Stimulated activated CD4-positive, alpha-beta T cell treated with anti-CD3 and anti-CD28 coated beads, Interleukin-12 subunit alpha, Interleukin-12 subunit beta, amount 100 ng/mL, for 4 hours (primary cell): ENCODE data around the gene CNPY3.
"Not testable (repeated sequence)": the region's sequence is repeated elsewhere in the genome, so short reads cannot be mapped to it uniquely, and the experiment has no call there.

Source experiments
- DNase-seq: peaks from one replicate; pipeline ENCODE4 v3.0.0-alpha.2; 2020

CNPY3 gene

DNA sequence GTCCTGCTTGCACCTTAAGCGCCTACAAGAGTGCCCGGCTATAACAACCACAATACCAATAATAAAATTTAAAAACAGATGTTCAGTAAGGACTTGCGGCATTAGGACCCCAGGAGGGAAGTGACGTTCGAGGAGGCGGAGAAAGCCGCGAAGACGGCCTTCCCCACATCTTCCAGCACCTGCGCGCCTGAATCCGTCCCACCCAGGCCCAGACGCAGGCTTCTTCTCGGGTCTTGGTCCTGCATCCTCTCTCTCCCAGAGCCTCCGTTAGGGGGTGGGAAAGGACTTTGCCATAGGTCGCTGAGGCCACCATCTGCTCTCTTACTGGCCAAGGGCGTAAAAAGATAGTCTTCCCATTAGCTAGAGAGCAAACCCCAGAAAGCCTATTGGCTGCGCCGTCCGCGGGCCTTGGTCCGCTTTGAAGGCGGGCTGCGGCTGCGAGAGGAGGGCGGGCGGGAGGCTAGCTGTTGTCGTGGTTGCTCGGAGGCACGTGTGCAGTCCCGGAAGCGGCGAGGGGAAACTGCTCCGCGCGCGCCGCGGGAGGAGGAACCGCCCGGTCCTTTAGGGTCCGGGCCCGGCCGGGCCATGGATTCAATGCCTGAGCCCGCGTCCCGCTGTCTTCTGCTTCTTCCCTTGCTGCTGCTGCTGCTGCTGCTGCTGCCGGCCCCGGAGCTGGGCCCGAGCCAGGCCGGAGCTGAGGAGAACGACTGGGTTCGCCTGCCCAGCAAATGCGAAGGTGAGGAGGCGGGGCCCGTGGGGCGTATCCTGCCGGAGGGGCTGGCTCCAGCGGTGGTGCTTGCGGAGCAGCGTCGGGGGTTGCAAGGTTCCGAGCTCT, at the start of gene CNPY3:
Gene CNPY3 (plus strand): TSS at position 495 of the 835 bp plus-strand sequence. CDS start 91 bp downstream, at position 586.
- peak; percentile 86 for DNase-seq

GRCh38 chr6:42880240-42880817, 49.0 kb upstream of the CNPY3 start:
- not testable (repeated sequence) for DNase-seq

GRCh38 chr6:42880871-42881270, 48.4 kb upstream of the CNPY3 start:
- not testable (repeated sequence) for DNase-seq

GRCh38 chr6:42885702-42886101, 43.6 kb upstream of the CNPY3 start:
- no peak for DNase-seq

- not testable (repeated sequence) for DNase-seq
Observed at GRCh38 chr6:42888201-42888600, 41.1 kb upstream of the CNPY3 start.

DNA sequence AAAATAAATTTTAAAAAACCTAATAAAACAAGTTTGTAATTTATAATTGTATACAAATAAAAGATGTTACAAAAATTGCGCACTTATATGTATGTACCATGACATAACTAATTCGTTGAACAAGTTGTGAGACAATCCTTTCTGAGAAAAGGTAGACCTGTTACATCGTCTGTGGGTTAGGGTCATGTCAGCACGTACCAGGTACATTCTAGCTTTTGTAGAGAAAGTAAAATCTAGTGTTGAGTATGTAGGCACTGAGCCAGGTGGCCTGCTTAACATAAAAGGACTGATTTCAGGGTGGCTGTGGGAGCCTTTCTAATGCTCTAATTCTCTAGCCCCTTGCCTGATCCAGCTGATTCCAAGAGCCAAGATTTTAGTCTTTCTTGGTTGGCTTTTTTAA, 39.5 kb upstream of the CNPY3 start:
- no peak for DNase-seq

DNA sequence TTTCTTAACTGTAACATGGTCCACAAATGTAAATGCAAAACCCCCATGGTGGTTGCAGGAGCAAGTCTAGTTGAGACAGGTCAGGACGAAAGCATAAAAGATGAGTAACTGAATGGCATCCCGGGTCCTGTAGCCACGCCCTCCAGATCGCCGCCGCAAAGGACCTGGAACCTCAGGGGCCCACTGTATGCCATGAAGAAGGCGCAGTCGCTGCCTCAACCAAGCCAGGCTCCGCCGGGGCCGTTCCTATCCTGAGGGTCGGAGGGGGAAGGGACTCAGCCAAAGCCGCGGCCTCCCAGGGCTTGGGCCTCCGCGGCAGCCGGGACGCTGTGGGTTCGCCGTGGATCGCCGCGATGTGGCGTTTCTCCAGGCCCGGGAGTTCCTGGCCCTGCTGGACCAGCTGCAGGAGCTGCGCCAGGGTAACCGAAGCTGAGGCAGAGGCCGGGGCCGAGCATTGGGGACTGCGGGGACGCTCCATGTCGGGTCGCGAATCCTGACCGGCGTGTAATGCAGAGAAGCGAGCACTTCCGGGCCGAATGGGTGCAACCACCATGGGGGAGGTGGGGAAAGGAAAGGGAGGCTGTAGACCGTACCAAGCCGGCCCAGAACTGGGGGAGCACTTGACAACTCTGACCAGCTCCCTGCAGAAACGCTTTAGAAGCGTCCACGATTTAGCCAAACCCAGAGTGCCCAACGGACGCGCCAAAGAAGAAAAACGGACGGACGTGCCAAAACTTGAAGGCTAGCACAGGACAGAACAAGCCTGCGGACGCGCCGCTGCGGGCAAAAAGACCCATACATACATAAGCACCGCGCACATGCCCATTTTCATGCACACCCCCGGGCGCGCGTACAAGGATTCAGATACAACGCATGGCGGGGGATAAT, 38.7 kb upstream of the CNPY3 start:
- peak; percentile 84 for DNase-seq

- no peak for DNase-seq
Observed at GRCh38 chr6:42891199-42891722, 38.0 kb upstream of the CNPY3 start.

DNA sequence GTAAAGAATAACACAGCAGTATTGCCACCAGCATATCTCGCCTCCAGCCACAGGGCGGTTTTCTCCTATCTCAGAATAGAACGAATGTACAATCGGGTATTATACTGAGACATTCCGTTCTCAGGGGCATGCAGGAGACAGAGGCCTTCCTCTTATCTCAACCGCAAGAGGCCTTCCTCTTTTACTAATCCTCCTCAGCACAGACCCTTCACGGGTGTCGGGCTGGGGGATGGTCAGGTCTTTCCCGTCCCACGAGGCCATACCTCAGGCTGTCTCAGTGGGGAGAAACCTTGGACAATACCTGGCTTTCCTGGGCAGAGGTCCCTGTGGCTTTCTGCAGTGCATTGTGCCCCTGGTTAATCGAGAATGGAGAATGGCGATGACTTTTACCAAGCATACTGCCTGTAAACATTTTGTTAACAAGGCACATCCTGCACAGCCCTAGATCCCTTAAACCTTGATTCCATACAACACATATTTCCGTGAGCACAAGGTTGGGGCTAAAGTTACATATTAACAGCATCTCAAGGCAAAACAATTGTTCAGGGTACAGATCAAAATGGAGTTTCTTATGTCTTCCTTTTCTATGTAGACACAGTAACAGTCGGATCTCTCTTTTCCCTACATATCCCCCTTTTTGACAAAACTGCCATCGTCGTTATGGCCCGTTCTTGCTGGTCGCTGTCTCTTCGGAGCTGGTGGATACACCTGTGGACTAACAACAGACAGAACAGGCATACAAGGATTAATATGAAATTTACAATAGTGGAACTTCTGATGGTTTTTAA, 35.0 kb upstream of the CNPY3 start:
- not testable (repeated sequence) for DNase-seq

DNA sequence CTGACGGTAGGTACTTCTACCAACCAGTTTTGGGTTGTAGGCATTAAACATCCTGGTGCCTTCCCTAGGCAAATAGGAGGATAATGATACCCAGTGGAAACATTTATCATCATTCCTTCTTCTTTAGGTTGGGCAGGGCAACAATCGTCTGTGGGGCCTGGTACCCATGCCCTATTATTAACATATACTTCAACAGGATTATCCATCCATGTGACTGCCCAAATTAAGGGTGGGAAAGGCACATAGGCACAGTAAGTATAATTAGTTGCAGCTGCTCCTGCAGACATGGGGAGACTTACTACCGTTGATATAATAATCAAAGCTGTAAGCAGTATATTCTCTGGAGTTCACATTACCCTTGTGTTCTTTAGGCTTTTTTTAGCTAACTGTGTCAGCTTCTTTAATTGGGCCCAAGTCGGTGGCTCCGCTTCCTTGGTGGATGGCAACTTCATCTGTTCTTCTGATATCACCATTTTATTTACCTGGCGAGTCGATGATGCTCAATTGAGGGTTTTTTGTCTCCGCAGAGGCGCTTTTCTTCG, 33.0 kb upstream of the CNPY3 start:
- no peak for DNase-seq

DNA sequence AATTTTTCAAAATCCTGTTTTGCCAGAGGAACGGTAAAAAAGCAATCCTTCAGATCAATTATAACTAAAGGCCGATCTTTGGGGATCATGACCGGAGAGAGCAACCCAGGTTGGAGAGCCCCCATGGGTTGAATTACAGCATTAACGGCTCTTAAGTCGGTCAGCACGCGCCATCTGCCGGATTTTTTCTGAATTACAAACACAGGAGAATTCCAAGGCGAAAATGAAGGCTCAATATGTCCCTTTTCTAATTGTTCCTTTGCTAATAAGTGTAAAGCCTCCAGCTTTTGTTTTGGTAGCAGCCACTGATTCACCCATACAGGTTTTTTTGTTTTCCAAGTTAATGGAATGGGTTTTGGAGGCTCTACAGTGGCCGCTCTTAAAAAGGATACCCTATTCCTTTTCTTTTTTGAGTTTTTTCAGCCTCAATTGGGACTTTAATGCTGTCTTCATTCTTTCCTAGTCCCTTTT, 30.4 kb upstream of the CNPY3 start:
- peak; percentile 59 for DNase-seq

DNA sequence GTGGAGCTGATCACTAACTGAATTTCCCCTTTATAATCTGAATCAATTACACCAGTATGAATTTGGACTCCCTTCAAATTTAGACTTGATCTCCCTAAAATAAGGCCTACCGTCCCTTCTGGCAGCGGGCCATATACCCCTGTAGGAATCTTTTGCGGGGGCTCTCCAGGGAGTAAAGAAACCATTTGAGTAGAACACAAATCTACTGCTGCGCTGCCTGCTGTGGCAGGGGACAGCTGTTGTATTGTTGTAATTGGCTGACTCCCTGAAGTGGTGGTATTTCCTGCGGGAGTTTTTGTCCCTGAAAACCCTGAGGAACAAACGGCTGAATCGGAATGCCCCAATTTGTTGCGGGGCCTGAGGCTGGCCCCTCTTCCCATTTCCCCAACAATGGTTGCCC, 29.4 kb upstream of the CNPY3 start:
- DNase-seq = no peak

DNA sequence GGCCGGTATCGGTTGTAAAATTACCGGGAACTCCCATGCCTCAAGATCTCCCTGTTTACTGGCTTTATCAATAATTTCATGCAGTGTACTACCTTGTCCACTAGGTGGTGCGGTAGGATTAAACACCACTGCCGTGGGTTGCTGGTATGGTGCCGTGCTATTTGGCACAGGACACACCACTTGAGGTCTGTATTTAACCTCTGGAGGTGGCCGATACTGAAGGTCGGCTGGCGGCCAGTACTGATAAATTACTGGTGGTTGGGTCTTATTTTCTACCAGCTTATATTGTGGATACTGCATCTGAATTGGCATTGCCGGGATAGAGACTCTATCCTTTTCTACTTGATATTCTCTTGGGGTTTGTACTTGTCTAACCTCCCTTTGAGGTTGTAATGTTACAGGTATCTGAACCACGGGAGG, 27.7 kb upstream of the CNPY3 start:
- peak; percentile 48 for DNase-seq

- not testable (repeated sequence) for DNase-seq
Observed at GRCh38 chr6:42902429-42903263, 26.6 kb upstream of the CNPY3 start.

GRCh38 chr6:42904467-42904866, 24.8 kb upstream of the CNPY3 start:
- DNase-seq = no peak

GRCh38 chr6:42907336-42907735, 21.9 kb upstream of the CNPY3 start:
- DNase-seq = no peak

DNA sequence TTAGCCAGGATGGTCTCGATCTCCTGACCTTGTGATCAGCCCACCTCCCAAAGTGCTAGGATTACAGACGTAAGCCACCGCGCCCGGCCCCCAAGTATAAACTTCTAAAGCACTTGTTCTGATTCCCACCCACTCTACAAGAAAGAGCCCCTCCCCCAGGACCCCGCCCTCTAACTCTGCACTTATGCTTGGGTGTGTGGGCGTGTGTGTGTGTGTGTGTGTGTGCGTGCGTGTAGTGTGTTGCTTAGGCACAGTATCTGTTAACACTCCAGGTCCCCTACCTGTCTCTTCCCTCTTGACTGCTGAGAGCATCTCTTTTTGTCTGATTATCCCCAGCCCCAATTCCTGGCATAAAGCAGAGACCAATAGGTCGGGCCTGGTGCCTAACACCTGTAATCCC, 19.4 kb upstream of the CNPY3 start:
- no peak for DNase-seq

DNA sequence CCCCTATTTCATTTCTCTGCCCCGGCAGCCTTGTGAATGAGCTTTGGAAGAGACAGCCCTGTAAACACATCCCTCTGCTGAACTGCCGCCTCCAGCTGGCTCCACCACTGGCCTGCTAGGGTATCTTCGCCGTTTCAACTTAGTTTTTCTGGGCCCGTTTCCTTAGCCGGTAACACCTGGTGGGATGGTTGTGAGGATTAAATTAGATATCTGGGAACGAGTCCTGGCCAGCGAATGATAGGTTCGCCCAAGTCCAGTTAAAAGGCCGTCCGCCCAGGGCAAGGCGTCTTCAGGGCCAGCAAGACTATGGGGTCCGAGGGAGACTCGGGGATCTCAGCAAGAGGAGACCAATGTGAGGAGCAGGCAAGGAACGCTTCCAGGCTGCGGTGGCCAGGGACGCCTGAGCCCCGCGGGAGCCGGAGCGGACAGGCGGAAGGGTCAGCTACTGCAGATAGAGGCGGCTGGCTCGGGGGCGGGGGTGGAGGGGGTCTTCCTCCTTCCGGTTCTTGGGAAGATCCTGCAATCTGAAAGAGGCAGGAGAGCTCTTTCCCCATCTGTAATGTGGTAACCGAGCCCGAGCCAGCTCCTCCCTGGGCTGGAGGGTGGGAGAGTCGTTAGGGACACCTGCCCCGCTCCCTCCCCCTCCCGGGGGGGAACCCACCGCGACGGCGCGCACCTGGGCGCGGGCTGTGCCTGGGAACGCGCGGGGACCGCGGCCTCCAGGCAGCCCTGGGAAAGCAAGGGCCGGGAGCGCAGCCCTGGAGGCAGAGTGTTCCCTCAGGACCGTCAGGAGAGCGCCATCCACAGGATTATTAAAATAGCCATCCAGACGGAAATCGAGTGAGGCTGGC, 17.9 kb upstream of the CNPY3 start:
- DNase-seq = no peak

GRCh38 chr6:42914546-42914945, 14.7 kb upstream of the CNPY3 start:
- no peak for DNase-seq

DNA sequence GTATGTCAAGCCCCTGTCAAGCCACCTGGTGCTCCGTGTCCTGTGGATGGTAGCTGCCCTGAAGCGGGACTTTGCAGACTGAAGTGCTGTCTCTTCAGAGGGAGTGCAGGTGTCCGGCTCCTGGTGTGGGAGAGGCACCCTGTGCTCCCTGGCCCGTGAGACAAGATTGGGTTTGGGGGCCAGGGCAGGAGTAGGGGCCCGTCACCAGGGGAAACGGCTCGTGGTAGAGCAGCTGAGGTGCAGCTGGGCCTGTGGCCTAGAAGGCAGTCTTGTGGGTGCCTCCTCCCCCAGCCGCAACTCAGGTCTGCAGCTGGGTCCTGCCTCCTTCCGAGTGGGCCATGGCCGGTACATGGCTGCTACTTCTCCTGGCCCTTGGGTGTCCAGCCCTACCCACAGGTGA, 13.5 kb upstream of the CNPY3 start, which contains the start of gene PTCRA:
Gene PTCRA (plus strand): TSS at position 322 of the 400 bp plus-strand sequence. CDS start 17 bp downstream, at position 339.
- DNase-seq = no peak
